Retinal pigment epithelial cell (primary cell): ENCODE measurements around the gene GLIPR1.
"Not testable (repeated sequence)": the region's sequence is repeated elsewhere in the genome, so short reads cannot be mapped to it uniquely, and the experiment has no call there.

Experiments used
- DNase-seq: peaks from one replicate; pipeline ENCODE4 v3.0.0-alpha.2; 2010; ENCODE audit warnings: low read depth
- H3K4me3 ChIP-seq: 2 replicates; pipeline ENCODE4 v1.5.1; 2011; ENCODE audit warnings: mild to moderate bottlenecking, low read length, control low read depth, moderate library complexity
- TF ChIP-seq, protein P1 (sequence below): conservative IDR thresholded peaks from 2 replicates; pipeline ENCODE4 v1.5.1; 2011; ENCODE audit warnings: low read depth, low read length, control low read depth, inconsistent platforms

The GLIPR1 gene

DNA sequence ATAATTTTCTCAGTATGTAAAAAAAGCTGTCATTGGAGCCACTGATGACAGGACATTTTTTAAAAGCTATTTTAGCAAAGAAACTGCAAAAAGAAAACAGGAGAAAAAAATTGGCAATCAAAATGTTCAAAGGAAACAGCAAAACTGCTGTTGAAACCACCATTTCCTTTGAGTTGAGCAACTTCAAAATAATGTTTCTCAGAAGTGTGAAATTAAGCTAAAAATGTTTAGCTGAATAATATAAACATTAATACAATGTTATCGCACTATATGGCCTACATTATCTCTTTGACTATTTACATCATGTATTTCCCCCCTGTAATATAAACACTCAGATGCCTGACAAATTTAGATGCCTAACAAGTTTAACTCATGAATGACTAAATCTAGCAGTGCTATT, 23.4 kb upstream of the GLIPR1 start:
- DNase-seq = no peak
- no peak overlapping the region for H3K4me3 ChIP-seq
- TF ChIP-seq, protein P1, sequence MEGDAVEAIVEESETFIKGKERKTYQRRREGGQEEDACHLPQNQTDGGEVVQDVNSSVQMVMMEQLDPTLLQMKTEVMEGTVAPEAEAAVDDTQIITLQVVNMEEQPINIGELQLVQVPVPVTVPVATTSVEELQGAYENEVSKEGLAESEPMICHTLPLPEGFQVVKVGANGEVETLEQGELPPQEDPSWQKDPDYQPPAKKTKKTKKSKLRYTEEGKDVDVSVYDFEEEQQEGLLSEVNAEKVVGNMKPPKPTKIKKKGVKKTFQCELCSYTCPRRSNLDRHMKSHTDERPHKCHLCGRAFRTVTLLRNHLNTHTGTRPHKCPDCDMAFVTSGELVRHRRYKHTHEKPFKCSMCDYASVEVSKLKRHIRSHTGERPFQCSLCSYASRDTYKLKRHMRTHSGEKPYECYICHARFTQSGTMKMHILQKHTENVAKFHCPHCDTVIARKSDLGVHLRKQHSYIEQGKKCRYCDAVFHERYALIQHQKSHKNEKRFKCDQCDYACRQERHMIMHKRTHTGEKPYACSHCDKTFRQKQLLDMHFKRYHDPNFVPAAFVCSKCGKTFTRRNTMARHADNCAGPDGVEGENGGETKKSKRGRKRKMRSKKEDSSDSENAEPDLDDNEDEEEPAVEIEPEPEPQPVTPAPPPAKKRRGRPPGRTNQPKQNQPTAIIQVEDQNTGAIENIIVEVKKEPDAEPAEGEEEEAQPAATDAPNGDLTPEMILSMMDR = no peak

- not testable (repeated sequence) for DNase-seq, H3K4me3 ChIP-seq
Measured at GRCh38 chr12:75457866-75458265, 22.7 kb upstream of the GLIPR1 start.

DNA sequence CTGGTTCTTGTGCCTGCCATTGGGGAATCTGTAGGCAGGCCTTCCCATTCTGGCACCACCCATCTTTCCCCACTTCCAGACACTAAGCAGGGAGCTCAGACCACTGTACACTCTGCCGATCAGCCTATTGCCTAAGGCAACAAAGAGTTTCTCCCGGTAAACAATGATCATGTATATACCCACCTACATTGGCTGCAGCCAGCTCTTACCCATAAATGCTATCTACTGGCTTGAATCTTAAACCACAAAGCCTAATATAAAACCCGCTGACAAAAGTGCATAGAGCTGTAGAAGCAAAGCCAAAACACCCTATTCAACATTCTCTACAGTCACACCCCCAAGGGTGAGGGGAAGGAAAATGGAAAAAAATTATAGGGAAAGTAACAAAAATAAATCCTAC, 20.8 kb upstream of the GLIPR1 start:
- no peak overlapping the region for H3K4me3 ChIP-seq
- no peak for DNase-seq
- TF ChIP-seq, protein P1 = no peak

DNA sequence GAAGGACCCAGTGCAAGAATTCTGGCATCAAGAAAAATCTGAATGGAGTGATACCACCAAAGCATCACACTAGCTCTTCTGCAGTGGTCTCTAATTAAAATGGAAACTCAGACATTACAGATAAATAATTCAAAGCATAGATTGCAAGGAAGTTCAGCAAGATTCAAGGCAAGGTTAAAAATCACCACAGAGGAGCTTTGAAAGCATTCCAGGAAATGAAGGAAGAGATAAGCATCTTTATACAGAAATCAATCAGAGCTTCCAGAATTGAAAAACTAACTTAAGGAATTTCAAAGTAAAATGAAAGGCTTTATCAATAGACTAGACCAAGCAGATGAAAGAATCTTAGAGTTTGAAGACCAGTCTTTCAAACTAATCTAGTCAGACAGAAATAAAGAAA, 20.4 kb upstream of the GLIPR1 start:
- TF ChIP-seq, protein P1 = no peak
- no peak for DNase-seq
- H3K4me3 ChIP-seq = no peak overlapping the region

- TF ChIP-seq, protein P1 = no peak
- H3K4me3 ChIP-seq = no peak overlapping the region
Measured at GRCh38 chr12:75471902-75472890, 8.4 kb upstream of the GLIPR1 start.

GRCh38 chr12:75474116-75474515, 6.4 kb upstream of the GLIPR1 start:
- TF ChIP-seq, protein P1 = no peak
- H3K4me3 ChIP-seq = no peak overlapping the region
- no peak for DNase-seq

More at GRCh38 chr12:75471902-75472890, 8.4 kb upstream of the GLIPR1 start:
- no peak for DNase-seq

DNA sequence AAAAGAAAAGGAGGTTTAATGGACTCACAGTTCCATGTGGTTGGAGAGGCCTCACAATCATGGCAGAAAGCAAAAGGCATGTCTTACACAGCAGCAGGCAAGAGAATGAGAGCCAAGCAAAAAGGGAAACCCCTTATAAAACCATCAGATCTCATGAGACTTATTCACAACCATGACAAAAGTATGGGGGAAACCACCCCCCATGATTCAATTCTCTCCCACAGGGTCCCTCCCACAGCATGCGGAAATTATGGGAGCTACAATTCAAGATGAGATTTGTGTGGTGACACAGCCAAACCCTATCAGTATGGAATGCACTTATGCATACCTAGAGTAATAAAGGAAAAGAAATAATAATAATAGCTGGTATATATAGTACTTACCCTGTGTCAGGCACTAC, 4.5 kb upstream of the GLIPR1 start:
- no peak for DNase-seq
- H3K4me3 ChIP-seq = no peak overlapping the region
- TF ChIP-seq, protein P1 = no peak
